Lower lobe of right lung (tissue), 2 donors: ENCODE measurements around the gene DAB2IP. TPM values are rescaled to one million over a fixed set of nuclear protein-coding genes. Genes with fewer than 3 reads are reported as not detected.

ENCODE experiments used
- ATAC-seq, 2 donors: fragments of 200-7000 bp; cut with Tn5 transposase; one replicate each; pipeline ENCODE4 v1.9.1; 2020 to 2022; ENCODE audit warnings: mild to moderate bottlenecking in 2 of 2, moderate library complexity in 2 of 2
- DNase-seq: peaks from one replicate; pipeline ENCODE4 v3.0.0-alpha.2; 2020
- H3K27ac ChIP-seq: fragments of 200-600 bp; one replicate; pipeline ENCODE4 v1.8.0; 2022
- H3K27me3 ChIP-seq: fragments of 200-600 bp; one replicate; pipeline ENCODE4 v1.8.0; 2022; ENCODE audit warnings: low read depth
- H3K36me3 ChIP-seq: fragments of 200-600 bp; one replicate; pipeline ENCODE4 v1.8.0; 2022; ENCODE audit warnings: mild to moderate bottlenecking
- H3K4me1 ChIP-seq: fragments of 200-600 bp; one replicate; pipeline ENCODE4 v1.8.0; 2022
- H3K4me3 ChIP-seq: fragments of 200-600 bp; one replicate; pipeline ENCODE4 v1.8.0; 2022; ENCODE audit warnings: mild to moderate bottlenecking
- H3K9me3 ChIP-seq: fragments of 200-600 bp; one replicate; pipeline ENCODE4 v1.8.0; 2022
- CTCF ChIP-seq: fragments of 200-600 bp; IDR thresholded peaks from one replicate; pipeline ENCODE4 v1.8.0; 2022; ENCODE audit warnings: antibody characterized with exemption, mild to moderate bottlenecking
- intact Hi-C: fragments of 100-400 bp; cut with DNase I; formaldehyde crosslinking; loops from one replicate; pipeline ENCODE4 v1.11.0; 2022
- total RNA-seq: library from RNA; stranded (reverse); fragmentation: NEBNext Ultra II Directional; extraction: Animal tissue kit (Norgen Biotek cat#: 25700); gene quantifications from one replicate; pipeline ENCODE4 v1.2.1, GENCODE V29; 2021
- donor health status: DM: no; HTN: yes; CAD: no; lungs with severe emphysema.

The DAB2IP gene
- total RNA-seq, 1 donor from 2014 or later, result 54.1 TPM

GRCh38 chr9:121830441-121831140, 179.2 kb downstream of the DAB2IP start:
- Histone ChIP-seq H3K9me3 (no peaks in the 10 kb centered on the region), H3K27ac (no peak overlapping the region), H3K4me3 (no peak overlapping the region), H3K36me3 (no peaks in the 10 kb centered on the region), H3K4me1 (no peaks in the 10 kb centered on the region), H3K27me3 (no peaks in the 10 kb centered on the region)
- ATAC-seq (no peak), DNase-seq (no peak)
- intact Hi-C loops, result no loop called here
- no peak for TF ChIP-seq CTCF

- Histone ChIP-seq H3K9me3 (no peaks in the 10 kb centered on the region), H3K27me3 (no peaks in the 10 kb centered on the region), H3K27ac (no peak overlapping the region), H3K4me1 (no peaks in the 10 kb centered on the region), H3K4me3 (no peak overlapping the region), H3K36me3 (no peaks in the 10 kb centered on the region)
- intact Hi-C loops, result no loop called here
- DNase-seq (no peak), ATAC-seq (no peak)
- no peak for TF ChIP-seq CTCF
Observed at GRCh38 chr9:121831869-121832268, 180.4 kb downstream of the DAB2IP start.

GRCh38 chr9:121833061-121833460, 181.6 kb downstream of the DAB2IP start:
- intact Hi-C loops, result no loop called here
- TF ChIP-seq CTCF, result no peak
- Histone ChIP-seq H3K27me3 (no peaks in the 10 kb centered on the region), H3K4me1 (no peaks in the 10 kb centered on the region), H3K27ac (no peak overlapping the region), H3K36me3 (no peaks in the 10 kb centered on the region), H3K9me3 (no peaks in the 10 kb centered on the region), H3K4me3 (no peak overlapping the region)
- ATAC-seq, result no peak
- DNase-seq, result no peak

Other genes with a start within 250 kb of the DAB2IP start
- 14.0 TPM for gene GGTA1, start 151.8 kb upstream of the DAB2IP start, total RNA-seq